GM23338 (cell line): ENCODE data around the gene FGFR3.

Experiments used
- EZH2 ChIP-seq: fragments of 200-600 bp; sonication (generic); IDR thresholded peaks from one replicate; pipeline ENCODE4 v1.8.0; 2017; ENCODE audit warnings: antibody characterized with exemption, mild to moderate bottlenecking, low read depth; ENCODE audit not compliant: unreplicated experiment
- EZH2phosphoT487 ChIP-seq: fragments of 200-600 bp; sonication (generic); IDR thresholded peaks from one replicate; pipeline ENCODE4 v1.8.1; 2018; ENCODE audit warnings: antibody characterized with exemption; ENCODE audit not compliant: unreplicated experiment
- JUNB ChIP-seq: IDR thresholded peaks from one replicate; pipeline ENCODE4 v1.6.1; 2016; ENCODE audit warnings: antibody characterized with exemption; ENCODE audit not compliant: unreplicated experiment
- ZNF114 ChIP-seq: fragments of 250-450 bp; sonication (Bioruptor Pico); IDR thresholded peaks from 2 replicates; pipeline ENCODE4 v1.5.0; 2020; ENCODE audit warnings: mild to moderate bottlenecking, moderate library complexity
- TF ChIP-seq, protein P1 (sequence below), 2 experiments: fragments of 200-600 bp in 1 of 2; sonication (generic) in 1 of 2; conservative IDR thresholded peaks; 2 replicates each; pipeline versions ENCODE4 v1.5.1 to v1.6.1; 2016 to 2017; ENCODE audit warnings: antibody characterized with exemption in 2 of 2, low read depth in 2 of 2, mild to moderate bottlenecking in 2 of 2, moderate library complexity in 1 of 2
- TF ChIP-seq, protein P2 (sequence below): IDR thresholded peaks from one replicate; pipeline ENCODE4 v1.6.1; 2018; ENCODE audit warnings: antibody characterized with exemption; ENCODE audit not compliant: unreplicated experiment

DNA sequence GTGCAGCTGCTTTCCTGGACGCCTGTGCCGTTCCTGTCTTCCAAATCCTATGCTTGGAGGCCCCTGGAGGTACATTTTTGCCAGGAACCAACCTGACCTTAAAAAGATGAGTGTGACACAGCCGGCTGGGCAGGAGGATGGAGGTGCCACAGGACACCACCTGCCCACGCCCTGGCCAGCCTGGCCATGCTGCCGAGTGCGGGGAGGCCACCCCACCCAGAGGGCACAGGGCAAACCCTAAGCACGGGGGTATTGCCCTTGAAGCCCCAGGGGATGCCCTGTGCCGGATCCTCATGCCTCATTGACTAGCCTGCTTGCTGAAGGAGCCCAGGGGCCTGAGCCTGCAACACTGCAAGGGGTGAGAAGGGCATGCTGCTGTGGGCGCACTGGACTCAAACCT lies 20.1 kb downstream of the FGFR3 start:
- TF ChIP-seq EZH2 (no peak), EZH2phosphoT487 (no peak), JUNB (no peak), ZNF114 (CRISPR knock-in tag) (no peak)
- TF ChIP-seq, protein P1, sequence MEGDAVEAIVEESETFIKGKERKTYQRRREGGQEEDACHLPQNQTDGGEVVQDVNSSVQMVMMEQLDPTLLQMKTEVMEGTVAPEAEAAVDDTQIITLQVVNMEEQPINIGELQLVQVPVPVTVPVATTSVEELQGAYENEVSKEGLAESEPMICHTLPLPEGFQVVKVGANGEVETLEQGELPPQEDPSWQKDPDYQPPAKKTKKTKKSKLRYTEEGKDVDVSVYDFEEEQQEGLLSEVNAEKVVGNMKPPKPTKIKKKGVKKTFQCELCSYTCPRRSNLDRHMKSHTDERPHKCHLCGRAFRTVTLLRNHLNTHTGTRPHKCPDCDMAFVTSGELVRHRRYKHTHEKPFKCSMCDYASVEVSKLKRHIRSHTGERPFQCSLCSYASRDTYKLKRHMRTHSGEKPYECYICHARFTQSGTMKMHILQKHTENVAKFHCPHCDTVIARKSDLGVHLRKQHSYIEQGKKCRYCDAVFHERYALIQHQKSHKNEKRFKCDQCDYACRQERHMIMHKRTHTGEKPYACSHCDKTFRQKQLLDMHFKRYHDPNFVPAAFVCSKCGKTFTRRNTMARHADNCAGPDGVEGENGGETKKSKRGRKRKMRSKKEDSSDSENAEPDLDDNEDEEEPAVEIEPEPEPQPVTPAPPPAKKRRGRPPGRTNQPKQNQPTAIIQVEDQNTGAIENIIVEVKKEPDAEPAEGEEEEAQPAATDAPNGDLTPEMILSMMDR (conservative IDR thresholded peaks at IDR 0.05; ENCODE audit: low read depth in 2 of 2): no peak
- TF ChIP-seq, protein P2, sequence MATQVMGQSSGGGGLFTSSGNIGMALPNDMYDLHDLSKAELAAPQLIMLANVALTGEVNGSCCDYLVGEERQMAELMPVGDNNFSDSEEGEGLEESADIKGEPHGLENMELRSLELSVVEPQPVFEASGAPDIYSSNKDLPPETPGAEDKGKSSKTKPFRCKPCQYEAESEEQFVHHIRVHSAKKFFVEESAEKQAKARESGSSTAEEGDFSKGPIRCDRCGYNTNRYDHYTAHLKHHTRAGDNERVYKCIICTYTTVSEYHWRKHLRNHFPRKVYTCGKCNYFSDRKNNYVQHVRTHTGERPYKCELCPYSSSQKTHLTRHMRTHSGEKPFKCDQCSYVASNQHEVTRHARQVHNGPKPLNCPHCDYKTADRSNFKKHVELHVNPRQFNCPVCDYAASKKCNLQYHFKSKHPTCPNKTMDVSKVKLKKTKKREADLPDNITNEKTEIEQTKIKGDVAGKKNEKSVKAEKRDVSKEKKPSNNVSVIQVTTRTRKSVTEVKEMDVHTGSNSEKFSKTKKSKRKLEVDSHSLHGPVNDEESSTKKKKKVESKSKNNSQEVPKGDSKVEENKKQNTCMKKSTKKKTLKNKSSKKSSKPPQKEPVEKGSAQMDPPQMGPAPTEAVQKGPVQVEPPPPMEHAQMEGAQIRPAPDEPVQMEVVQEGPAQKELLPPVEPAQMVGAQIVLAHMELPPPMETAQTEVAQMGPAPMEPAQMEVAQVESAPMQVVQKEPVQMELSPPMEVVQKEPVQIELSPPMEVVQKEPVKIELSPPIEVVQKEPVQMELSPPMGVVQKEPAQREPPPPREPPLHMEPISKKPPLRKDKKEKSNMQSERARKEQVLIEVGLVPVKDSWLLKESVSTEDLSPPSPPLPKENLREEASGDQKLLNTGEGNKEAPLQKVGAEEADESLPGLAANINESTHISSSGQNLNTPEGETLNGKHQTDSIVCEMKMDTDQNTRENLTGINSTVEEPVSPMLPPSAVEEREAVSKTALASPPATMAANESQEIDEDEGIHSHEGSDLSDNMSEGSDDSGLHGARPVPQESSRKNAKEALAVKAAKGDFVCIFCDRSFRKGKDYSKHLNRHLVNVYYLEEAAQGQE: no peak
